ENCODE results near the gene SLC43A1. TPM values are rescaled to one million over a fixed set of nuclear protein-coding genes. Genes with fewer than 3 reads are reported as not detected.

Gene SLC43A1
- total RNA-seq, 1 experiment from 2014 or later: 11.8 TPM

- no peak overlapping the region for H2AFZ ChIP-seq (ENCODE audit: low read depth, low read length, poor library complexity, severe bottlenecking)
- H4K20me1 ChIP-seq (ENCODE audit: insufficient read depth): no peaks in the 10 kb centered on the region
- no peaks in the 10 kb centered on the region for H3K9me2 ChIP-seq (ENCODE audit: insufficient read depth)
- no peak overlapping the region for H3K9ac ChIP-seq (ENCODE audit: low read length)
- intact Hi-C loops (cut with micrococcal nuclease): no loop called here
- ChIA-PET POLR2A (interaction anchor here (0.6 kb wide), 1 partner anchor 60 kb away, joined by 3 read pairs; no protein-coding TSS in a partner anchor), RAD21 (ENCODE audit: low non-redundant PET in 1 of 2, low total read pairs in 2 of 2, uncharacterized antibody in 2 of 2, unreplicated experiment in 2 of 2) (no interaction called here), CTCF (no interaction called here)
- BruUV-seq (replicated peaks): no TSS peak
- no peaks in the 10 kb centered on the region for H3K27me3 ChIP-seq (ENCODE audit: insufficient read depth, low read length)
- no peak overlapping the region for H3K4me3 ChIP-seq (replicated peaks in 1 of 2; ENCODE audit: low read depth in 1 of 2, low read length in 2 of 2)
- no peaks in the 10 kb centered on the region for H3K9me3 ChIP-seq (ENCODE audit: control insufficient read depth in 1 of 2, insufficient read depth in 1 of 2, low read depth in 1 of 2, low read length in 2 of 2)
- DNase-seq (ENCODE audit: low read depth, low spot score) (no peak), ATAC-seq (no peak)
- no peaks in the 10 kb centered on the region for H3K79me2 ChIP-seq (ENCODE audit: insufficient read depth, low read length)
- H3K27ac ChIP-seq (ENCODE audit: low read depth, low read length): no peak overlapping the region
- no peak overlapping the region for H3K4me2 ChIP-seq (ENCODE audit: low read length)
- TF ChIP-seq POLR2AphosphoS5 (IDR thresholded peaks at IDR 0.05; ENCODE audit: low read depth, low read length) (no peak), CEBPB (IDR thresholded peaks at IDR 0.05; ENCODE audit: low read depth) (no peak), SRF (IDR thresholded peaks at IDR 0.05; ENCODE audit: low read depth) (no peak), ELF1 (IDR thresholded peaks at IDR 0.05; ENCODE audit: borderline replicate concordance, low read depth) (no peak), JUND (IDR thresholded peaks at IDR 0.05) (no peak), YY1 (IDR thresholded peaks at IDR 0.05; ENCODE audit: extremely low read depth, insufficient replicate concordance, low read depth, low read length) (no peak), REST (IDR thresholded peaks at IDR 0.05; ENCODE audit: low read depth) (no peak), MAX (IDR thresholded peaks at IDR 0.05) (no peak), EZH2phosphoT487 (IDR thresholded peaks at IDR 0.05; ENCODE audit: borderline replicate concordance) (no peak), ZFX (IDR thresholded peaks at IDR 0.05) (no peak), TCF7L2 (IDR thresholded peaks at IDR 0.05; ENCODE audit: borderline replicate concordance, extremely low read depth, insufficient read depth, insufficient read length) (no peak), FOSL1 (IDR thresholded peaks at IDR 0.05; ENCODE audit: low read depth) (no peak), SIN3A (IDR thresholded peaks at IDR 0.05; ENCODE audit: low read depth) (no peak), RAD21 (IDR thresholded peaks at IDR 0.05; ENCODE audit: low read depth) (no peak)
- no peaks in the 10 kb centered on the region for H3K36me3 ChIP-seq (ENCODE audit: control insufficient read depth in 1 of 2, insufficient read depth in 2 of 2, low read length in 2 of 2)
- H3K4me1 ChIP-seq (ENCODE audit: control insufficient read depth in 1 of 2, insufficient read depth in 2 of 2, low read length in 2 of 2): no peaks in the 10 kb centered on the region; a peak in 1 of 4 replicates
Observed at GRCh38 chr11:57541169-57541568, 25.7 kb upstream of the SLC43A1 start.
